HG02798 (cell line): ENCODE data around the gene SLC13A3.

Experiments used
- ATAC-seq: cut with Tn5 transposase; IDR thresholded peaks from one replicate; pipeline ENCODE4 v1.9.1; 2021; ENCODE audit warnings: mild to moderate bottlenecking; ENCODE audit not compliant: unreplicated experiment, poor library complexity

Gene SLC13A3, protein sequence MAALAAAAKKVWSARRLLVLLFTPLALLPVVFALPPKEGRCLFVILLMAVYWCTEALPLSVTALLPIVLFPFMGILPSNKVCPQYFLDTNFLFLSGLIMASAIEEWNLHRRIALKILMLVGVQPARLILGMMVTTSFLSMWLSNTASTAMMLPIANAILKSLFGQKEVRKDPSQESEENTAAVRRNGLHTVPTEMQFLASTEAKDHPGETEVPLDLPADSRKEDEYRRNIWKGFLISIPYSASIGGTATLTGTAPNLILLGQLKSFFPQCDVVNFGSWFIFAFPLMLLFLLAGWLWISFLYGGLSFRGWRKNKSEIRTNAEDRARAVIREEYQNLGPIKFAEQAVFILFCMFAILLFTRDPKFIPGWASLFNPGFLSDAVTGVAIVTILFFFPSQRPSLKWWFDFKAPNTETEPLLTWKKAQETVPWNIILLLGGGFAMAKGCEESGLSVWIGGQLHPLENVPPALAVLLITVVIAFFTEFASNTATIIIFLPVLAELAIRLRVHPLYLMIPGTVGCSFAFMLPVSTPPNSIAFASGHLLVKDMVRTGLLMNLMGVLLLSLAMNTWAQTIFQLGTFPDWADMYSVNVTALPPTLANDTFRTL

DNA sequence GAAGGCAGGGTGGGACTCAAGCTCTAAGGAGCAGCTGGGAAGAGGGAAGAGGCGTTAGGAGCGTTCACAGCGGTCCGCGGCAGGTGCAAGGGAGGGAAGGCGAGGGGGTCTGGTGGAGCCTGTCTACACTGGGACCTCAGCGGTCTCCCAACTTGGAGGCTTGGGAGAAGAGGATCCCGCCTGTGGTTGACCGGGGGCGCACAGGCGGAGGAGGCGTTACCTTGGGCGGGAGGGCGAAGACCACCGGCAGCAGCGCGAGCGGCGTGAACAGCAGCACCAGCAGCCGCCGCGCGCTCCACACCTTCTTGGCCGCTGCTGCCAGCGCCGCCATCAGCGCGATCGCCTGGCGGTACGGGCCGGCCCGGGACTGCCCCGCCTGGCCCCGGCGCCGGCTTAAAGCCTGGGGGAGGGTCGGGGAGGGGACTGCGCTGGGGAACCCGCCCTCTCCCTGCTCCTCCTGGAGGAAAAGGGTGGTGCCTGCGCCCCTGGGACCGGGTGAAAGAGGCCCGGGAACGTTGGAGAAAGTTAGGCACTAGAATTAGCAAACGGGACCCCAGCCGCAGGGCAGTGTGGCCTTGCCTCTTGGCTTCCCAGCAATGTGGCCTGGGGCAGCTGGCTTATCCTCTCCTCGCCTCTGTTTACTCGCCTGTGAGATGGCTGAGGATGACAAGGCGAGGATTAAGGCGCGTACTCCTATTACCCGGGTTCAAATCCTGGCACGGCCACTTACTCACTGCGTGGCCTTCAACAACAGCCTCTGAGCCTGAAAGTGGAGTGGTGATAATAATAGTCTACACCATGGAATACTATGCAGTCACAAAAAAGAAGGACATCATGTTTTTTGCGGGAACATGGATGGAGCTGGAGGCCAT is at the start of gene SLC13A3:
Gene SLC13A3 (minus strand): TSS at position 369 of the 872 bp plus-strand sequence. CDS start 38 bp downstream, at position 331.
- ATAC-seq, result no peak

DNA sequence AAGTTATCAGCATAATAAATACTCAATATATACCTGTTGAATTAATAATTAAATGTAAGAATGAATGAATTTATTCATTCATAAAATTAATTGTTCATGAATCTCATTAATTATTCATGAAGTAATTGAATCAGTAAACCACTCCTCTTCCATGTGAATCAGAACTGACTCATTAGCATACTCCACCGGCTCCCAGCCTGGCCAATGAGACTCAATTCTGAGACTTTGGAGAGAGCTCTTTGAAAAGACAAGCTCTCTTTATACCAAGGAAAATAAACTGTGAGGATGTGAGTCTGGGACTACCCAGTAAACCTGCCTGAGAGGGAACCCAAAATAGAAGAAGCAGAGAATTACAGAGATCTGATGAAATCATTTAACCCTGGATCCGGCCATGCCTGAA is 49.8 kb upstream of the SLC13A3 start:
- ATAC-seq, result no peak

DNA sequence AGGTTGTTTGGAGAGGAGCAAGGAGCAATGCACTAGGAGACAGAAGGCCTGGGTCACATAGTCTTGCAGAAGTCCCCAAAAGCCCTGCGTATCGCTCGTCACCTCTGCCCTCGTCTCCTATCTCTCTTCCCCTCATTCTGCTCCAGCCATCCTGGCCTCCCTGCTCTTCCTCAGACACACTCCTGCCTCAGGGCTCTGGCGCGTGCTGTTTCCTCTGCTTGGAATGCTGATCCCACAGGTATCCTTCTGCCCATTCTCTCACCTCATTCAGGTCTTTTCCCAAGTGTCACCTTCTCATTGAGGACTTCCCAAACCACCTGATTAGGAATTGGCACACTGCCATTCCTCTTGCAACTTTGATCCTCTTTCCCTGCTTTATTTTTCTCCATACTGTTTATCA is 49.2 kb upstream of the SLC13A3 start:
- ATAC-seq, result no peak

DNA sequence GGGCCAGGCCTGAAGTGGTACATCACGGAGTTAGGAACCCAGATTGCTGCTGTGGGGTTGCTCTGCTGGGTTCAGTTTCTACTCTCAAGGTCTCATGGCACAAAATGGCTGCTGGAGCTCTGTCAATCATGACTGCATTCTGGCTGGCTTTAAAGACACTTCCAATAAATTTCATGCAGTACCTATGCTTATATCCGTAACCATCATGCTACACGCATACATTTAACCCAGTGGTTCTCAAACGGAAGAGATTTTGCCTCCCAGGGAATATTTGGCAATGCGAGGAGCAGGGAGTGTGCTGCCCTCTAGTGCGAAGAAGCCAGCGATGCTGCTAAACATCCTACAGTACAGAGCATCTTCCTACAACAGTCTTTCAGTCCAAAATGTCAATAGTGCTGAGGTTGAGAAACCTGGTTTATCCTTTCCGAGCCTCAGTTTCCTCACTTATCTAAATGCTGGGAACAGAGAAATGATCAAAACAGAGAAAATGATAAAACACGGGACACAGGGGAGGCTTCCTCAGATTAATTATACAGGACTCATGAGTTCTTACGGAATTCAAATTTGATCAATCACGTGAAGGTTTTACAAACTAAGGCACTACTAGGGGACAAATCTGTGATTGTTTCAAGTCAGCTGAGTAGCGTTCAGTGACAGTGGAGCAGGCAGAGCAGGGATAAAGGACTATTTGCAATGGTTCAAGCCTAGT is 48.5 kb upstream of the SLC13A3 start:
- ATAC-seq, result no peak

DNA sequence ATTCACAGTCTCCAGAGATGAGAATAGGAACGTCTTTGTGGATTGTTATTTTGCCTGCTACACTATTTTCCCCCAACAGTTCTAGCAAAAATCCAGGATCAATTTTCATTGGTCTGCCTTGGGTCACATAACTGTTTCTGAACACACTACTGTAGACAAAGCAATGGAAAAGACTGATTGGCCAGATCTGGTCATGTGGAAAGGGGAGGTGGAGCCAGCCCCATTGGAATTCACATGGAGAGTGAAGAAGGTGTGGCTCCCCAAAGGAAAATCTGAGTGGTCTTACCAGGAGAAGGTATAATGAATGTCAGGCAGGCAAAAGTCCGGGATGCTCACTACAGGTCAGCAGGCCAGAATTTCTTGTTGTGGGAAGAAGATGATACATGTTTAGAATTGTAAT is 47.5 kb upstream of the SLC13A3 start:
- ATAC-seq, result no peak

DNA sequence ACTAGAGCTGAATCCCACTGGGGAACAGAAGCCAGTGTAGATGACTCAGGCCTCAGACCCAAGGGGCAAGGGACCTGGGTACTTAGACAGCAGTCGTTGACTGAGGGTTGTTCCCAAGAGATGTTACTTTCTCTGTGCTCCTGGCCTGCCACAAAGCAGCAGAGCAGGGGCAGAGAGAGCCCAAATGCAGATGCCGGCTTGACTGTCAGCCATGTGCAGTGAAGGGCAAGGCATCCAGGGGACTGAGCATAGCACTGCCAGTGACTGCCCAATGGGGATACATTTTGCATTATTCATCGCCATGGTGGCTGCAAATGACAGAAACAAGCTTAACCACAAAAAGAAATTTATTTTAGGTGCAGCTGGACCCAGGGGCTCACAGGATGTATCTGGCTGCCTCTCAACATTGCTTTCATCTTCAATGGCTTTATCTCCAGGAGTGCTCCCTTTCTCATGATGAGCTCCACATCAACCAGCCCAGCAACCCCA is 45.6 kb upstream of the SLC13A3 start:
- ATAC-seq, result no peak

DNA sequence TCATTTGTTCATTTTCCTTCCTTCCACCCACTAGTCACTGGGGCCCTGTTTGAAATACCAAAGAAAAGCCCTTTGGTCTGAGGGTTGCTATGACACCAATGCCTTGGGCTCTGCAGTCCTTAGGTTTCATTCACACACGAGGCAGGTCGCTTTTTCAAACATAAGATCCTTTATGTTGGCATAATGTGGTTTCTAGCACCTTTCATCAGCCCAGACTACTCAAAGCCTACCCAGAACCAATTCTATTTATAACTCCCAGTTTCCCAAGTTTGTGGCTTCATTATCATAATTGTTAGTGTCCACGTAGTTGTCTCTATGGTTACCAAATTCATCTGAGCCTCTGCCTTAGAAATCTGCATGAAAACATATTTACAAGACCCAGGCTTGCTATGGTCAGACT is 44.6 kb upstream of the SLC13A3 start:
- no peak for ATAC-seq

DNA sequence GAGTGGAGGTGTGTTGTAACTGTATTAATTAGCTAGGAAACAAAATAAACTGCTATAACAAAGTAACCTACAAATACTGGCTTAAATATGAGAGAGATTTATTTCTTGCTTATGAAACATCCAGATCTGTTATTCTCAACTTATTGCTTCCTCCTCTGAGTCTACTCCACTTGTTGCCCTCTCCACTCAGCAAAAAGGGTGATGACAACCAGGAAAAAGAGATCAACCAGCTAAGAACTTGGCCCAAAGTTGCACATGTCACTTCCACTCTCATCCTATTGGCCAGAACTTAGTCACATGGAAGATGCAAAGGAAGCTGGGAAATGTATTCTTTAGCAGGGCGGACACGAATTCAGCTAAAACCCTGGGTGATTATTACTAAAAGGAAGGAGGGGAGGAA is 43.2 kb upstream of the SLC13A3 start:
- ATAC-seq, result no peak

DNA sequence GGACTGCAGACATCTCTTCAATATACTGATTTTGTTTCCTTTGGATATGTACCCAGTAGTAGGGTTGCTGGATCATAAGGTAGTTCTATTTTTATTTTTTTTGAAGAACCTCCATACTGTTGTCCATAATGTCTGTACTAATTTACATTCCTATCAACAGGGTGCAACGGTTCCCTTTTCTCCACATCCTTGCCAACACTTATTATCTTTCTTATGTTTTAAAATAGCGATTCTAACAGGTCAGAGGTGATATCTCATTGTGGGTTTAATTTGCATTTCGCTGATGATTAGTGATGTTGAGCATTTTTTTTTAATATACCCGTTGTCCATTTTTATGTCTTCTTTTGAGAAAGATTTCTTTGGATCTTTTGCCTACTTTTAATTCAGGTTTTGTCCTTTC is 39.9 kb upstream of the SLC13A3 start:
- ATAC-seq, result no peak

DNA sequence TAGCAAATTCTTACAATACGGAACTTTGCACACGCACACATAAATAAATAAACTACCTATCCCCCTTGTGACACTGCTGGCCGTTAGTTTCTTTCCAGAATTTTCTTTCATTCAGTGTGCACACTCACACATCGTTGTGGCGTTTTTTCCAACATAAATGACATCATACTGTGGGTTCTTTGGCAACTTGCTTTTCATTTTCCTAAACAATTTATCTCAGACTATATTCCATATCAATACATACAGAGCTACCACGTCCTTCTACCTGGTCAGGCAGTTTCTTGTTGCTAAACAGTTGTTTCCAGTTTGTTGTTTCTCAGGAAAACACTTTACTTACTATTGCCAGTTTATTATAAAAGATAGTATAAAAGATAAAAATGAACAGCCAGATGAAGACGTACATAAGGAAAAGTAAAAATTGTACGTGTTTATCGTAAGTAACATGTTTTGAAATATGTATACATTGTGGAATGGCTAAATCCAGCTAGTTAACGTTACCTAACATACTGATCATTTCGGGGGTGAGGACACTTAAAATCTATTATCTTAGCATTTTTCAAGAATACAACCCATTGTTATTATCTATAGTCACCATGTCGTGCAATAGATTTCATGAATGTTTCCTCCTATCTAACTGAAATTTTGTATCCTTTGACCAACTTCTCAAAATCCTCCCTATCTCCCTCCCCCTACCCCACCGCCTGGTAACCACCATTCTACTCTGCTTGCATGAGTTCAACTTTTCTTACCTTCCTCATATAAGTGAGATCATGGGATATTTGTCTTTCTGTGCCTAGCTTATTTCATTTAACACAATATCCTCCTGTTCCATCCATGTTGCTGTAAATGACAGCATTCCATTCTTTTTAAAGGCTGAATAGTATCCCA is 39.2 kb upstream of the SLC13A3 start:
- no peak for ATAC-seq

DNA sequence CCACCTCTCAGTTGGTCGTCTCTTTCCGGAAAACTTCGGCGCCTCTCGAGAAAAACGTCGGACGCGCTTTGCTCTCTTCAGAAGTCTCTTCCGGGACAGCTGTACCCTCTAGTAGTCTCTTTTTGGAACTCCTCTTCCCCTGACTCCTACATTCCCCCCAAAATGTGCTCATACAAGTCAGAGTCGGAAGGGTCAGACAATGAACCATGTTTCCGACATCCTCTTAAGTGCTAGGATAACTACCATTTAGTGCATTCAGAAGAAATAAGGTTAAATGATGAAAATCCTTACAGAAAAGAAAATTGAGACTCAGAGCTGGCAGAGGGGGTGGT is 38.5 kb upstream of the SLC13A3 start:
- ATAC-seq, result no peak

DNA sequence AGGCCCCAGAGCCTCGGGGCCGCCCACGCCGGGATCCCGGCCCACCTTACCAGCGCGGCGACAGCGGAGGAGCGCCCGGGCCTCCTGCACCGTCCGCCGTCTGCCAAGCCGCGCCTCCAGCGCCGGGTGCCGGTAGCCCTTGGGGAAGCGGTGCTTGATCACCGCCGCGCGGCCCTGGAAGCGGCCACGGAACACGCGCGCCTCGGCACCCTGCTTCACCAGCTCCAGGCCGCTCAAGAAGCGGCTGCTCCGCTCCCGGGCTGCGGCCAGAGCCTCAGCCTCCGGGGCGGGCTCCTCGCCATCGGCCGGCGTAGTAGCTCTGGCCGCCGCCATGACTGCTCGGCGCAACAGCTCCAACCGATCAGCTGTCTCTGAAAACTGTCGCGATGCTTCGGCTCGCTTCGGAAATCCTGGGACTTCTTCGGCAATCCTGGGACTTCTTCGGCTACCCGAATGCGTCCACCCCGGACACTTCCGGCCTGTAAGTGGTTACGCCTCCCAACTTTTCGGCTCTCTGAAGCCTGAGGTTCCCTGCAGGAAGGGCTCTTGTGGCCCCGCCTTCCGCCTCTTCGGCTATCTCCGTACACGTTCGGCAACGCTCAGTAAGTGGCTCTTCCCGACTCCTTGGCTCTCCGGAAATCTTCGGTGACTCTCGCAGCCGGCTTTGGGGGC is 38.0 kb upstream of the SLC13A3 start, which contains the start of gene TP53RK:
Gene TP53RK (minus strand): TSS at position 363 of the 672 bp plus-strand sequence. CDS start 30 bp downstream, at position 333.
- peak; percentile 95 for ATAC-seq

DNA sequence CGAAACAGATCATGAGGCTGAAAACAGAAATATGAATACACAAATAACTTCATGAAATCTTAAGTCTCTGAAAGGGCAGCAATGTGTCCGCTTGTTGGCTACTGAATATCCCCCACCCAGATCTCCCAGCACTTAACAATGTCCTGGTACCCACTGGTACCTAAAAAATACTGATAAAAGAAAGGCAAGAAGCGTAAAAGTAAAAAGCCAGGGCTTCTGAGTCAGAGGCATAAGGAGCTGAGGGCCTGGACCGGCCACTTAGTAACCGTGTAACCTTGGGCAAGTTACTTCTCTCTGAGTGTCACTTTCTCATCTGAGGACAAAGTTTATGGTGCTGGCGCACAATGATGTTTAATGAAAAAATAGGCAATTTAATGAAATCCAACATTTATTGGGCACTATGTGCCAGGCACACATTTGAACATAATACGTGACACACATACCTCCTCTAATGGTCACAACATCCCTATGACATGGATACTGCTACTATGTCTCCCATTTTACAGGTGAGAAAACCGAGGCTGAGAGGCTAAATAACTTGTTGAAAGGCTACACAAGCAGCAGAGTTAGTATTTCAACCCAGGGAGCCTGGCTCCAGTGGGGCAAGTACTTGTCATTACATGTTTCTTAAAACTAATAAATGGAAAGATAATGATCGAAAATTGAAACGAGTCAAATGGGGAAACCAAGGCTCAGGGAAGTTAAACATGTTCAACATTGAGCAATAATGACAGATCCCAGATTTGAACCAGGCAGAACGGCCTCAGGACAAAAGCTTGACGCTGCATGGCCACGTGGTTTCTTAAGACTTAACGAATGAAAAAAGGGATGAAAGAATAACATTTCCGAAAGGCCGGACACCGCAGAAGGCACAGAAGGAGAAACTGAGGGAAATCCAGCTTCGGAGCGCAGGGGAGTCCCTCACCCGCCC is 37.2 kb upstream of the SLC13A3 start:
- no peak for ATAC-seq

DNA sequence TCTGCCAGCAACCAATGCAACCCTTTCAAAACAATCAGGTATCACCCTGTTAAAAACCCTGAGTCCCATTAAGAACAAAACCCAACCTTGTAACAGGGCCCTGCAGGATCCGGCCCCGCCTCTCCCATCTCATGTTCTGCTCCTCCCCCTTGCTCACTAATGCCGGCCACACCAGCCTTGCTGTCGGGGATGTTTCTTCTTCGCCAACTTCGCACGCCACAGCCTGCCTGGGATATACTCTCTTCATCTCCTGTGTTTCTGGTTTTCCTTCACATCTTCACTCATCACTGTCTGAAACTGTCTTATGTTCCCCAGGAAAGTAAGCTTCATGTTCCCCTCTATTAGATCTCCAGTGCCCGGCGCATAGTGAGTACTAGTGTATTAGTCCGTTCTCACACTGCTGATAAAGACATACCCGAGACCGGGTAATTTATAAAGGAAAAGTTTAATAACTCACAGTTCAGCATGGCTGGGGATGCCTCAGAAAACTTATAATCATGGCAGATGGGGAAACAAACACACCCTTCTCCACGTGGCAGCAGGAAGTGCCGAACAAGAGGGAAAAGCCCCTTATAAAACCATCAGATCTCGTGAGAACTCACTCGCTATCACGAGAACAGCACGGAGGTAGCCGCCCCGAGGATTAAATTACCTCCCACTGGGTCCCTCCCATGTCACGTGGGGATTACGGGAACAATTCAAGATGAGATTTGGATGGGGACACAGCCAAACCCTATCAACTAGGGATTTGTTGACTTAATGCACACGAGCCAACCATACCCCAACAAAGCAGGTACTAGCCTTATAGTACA is 32.9 kb upstream of the SLC13A3 start:
- ATAC-seq, result no peak

DNA sequence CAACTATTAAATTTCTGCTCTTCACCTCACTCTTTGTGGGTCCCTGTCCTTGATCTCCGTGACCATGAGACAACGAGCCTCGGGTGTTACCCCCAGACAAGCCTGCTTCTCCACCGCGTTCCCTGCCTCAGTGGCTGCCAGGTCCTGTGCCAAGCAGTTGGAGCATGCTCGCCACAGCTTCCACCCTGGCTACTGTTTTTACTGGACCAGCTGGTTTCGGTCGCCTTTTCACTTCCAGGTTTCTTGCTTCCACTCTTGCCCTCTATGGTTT is 32.3 kb upstream of the SLC13A3 start:
- ATAC-seq, result no peak

DNA sequence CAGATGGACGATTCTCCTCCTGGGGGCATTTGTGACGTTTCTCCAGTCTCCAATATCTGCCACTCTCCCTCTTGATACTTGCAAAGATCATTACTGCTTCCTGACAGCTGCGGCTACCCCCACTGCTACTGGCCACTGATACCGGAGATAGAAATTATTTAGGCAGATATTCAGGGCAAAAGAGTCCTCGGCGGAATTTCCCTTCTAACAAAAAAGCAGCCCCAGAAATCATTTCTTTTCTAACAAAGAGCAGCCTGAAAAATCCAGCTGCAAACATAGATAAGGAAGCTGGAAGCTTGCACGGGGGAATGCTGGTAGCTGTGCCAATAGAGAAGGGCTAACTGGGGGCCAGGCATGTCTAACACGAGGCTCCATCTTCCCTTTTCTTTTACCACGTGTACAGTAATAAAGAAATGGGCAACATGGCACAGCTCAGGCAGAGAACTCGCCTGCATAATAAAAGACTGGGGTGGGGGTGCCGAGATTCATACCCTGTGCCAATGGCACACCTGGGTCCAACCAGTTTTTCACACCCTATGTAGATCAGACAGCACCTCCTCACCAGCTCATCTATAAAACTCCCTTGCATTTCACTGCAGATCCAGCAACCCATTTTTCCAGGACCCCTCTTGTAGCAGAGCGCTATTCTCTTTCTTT is 31.9 kb upstream of the SLC13A3 start:
- ATAC-seq, result no peak
